ENCODE data around the gene UTP3. TPM values are rescaled to one million over a fixed set of nuclear protein-coding genes. Genes with fewer than 3 reads are reported as not detected.
"Not testable (repeated sequence)": the region's sequence is repeated elsewhere in the genome, so short reads cannot be mapped to it uniquely, and the experiment has no call there.

UTP3 gene
- polyA plus RNA-seq, 4 donors: 27.9 to 48.7 (median 44.3) TPM

GRCh38 chr4:70714079-70714887 is 26.0 kb downstream of the UTP3 start:
- DNase-seq (ENCODE audit: low read depth in 4 of 4, low spot score in 3 of 4): no peak

DNA sequence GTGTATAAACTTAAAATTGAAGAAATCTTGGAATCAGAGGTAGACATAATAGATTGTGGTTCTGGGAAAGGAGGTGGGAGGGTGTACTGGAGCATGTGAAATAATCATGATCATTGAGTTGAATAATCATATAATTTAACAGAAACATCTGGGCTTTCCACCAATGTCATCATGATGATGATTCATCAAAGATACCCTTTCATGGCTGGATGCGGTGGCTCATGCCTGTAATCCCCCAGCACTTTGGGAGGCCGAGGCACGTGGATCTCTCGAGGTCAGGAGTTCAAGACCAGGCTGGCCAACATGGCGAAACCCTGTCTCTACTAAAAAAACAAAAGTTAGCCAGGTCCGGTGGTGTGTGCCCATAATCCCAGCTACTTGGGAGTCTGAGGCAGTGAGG is 26.8 kb downstream of the UTP3 start:
- no peak for DNase-seq (ENCODE audit: low read depth in 4 of 4, low spot score in 3 of 4)

DNA sequence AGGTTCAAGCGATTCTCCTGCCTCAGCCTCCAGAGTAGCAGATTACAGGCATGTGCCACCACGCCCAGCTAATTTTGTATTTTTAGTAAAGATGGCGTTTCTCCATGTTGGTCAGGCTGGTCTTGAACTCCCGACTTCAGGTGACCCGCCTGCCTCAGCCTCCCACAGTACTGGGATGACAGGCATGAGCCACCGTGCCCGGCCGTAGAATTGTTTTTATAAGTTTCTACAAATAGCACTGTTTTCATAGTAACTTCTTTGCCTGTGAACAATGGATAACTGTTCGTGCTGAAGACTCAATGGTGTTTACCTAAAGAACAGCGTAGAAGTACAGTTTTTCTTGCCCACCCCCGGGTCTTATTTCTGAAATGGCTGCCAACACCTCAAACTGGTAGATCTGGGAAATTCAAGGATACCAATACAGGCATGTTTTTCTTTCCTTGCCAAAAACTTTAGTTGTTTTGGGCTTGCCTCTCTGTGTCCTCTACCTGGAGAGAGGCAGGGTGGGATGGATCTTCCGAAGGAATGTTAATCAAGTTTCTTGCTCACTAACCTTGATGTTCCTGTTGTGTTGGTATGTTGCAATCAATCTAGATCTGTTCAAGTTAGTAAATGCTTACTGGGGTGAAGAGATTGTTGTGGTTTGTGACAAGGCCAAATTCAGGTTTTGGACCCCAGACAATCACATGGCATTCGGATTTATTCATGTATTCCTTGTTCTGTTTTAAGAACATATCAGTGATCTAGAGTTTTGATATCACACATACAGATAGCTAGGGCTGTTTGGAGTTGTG is 30.7 kb downstream of the UTP3 start:
- no peak for DNase-seq (ENCODE audit: low read depth in 4 of 4, low spot score in 3 of 4)

DNA sequence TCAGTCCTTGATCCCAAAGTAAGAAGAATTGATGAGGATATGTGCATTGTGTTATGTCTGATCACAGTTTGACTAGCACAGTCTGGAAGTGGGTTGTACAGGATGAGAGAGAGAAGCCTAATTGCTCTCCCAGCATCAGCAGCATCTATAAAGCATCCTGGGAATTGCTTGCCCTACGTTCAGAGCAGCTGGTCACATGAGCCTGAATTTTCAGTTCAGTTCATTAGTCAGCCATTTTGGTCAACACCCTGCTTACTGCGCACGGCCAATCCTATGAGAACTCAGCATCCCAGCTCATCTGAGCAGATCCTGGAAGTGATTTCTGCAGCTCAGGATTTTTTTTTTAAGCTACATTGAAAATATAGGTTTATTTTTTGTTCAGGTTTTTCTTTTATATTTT is 33.4 kb downstream of the UTP3 start, which contains the start of gene RUFY3:
RUFY3 (plus strand) TSS at position 218 of the 400 bp plus-strand sequence. CDS start 610 bp downstream, outside the sequence.
- no peak for DNase-seq (ENCODE audit: low read depth in 4 of 4, low spot score in 3 of 4)

DNA sequence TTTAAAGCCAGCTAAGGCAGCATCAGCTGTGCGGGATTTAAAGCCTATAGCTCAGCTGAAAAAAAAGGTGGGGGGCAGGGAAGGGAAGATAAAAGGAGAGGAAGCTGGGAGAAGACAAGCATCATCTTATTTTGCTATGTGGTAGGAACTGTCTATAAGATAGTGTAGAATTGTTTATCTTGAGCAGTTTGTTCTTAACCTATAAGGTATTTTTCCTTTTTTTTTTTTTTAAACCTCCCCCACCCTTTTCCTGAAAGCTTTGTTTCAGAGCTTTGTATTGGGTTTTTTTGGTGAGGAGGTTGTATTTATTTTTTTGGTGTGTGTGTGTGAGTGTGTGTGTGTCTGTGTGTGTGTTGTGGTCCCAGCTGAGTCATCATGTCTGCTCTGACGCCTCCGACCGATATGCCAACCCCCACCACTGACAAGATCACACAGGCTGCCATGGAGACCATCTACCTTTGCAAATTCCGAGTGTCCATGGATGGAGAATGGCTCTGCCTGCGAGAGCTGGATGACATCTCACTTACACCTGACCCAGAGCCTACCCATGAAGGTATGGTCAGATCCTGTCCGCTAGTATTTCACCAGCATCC is 34.0 kb downstream of the UTP3 start:
- DNase-seq (ENCODE audit: low read depth in 4 of 4, low spot score in 3 of 4): no peak

DNA sequence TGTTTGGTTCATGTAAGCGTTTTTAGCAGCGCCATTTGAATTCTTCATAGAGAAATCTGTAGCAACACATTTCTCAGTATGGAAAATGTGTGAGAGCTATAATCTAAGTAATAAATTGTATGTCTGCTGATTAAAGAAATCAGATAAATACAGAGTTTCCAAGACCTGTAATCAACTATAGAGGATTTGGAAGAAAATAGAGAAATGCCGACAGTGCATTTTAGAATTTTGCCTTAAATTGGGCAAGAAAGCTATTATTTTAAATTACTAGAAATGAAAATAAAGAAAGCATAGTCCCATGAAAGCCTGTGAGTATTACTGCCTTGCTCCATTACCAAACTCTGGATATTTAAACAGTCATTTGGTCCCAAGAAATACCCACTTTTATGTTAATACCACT is 36.1 kb downstream of the UTP3 start:
- no peak for DNase-seq (ENCODE audit: low read depth in 4 of 4, low spot score in 3 of 4)

- no peak for DNase-seq (ENCODE audit: low read depth in 4 of 4, low spot score in 3 of 4)
Observed at GRCh38 chr4:70725633-70726032, 37.3 kb downstream of the UTP3 start.

DNA sequence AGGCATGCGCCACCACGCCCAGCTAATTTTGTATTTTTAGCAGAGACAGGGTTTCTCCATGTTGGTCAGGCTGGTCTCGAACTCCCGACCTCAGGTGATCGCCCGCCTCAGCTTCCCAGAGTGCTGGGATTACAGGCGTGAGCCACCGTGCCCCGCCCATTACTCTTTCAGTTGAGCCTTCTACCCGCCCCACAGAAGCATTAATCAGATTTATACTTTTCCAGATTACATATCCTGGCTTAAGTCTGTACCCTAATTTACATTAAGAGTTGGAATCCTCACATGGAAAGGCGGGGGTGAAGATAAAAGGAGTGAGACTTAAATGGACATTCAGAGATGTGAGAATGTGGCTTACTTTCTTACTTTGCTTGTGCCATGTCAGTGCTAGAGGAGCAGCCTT is 38.2 kb downstream of the UTP3 start:
- not testable (repeated sequence) for DNase-seq (ENCODE audit: low read depth in 4 of 4, low spot score in 3 of 4)

- no peak for DNase-seq (ENCODE audit: low read depth in 4 of 4, low spot score in 3 of 4)
Observed at GRCh38 chr4:70728091-70728490, 39.8 kb downstream of the UTP3 start.

- DNase-seq (ENCODE audit: low read depth in 4 of 4, low spot score in 3 of 4): not testable (repeated sequence)
Observed at GRCh38 chr4:70732878-70733277, 44.5 kb downstream of the UTP3 start.

DNA sequence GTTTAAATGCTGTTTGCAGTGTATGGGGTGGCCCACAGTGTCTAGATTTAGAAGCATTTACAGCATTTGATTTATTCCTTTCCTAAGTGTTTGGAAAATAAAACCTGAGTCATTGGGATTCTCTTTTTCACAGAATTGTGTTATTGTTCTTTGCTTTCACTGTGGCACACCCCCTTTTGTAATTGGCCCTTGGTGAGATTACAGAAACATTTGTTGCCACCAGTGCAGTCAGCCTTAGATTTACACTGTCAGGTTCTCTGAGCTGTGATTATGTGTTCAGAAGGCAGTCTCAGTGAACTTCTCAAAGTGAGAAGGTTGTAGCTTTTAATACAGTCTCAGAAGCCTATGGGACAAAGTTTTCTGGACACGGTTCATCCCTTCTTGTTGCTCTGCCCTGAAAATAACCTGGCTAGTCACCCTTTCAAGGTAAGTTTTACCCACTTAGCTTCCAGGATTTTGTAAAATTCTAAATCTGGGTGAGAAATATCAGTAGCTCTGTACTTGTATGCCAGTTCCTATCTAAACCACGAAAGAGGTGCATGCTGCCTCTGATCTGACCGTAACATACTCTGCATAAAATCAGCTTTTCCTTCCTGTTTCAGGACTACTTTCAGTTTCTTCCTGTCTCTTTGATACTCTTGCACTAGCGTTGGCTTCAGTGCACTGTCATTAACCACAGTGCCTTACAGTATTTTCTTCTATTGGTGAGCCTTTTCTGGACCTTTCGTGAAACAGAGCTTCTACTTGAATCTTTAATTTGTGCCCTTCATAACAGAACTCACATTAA is 46.0 kb downstream of the UTP3 start:
- DNase-seq (ENCODE audit: low read depth in 4 of 4, low spot score in 3 of 4): no peak

GRCh38 chr4:70734971-70735370 is 46.6 kb downstream of the UTP3 start:
- no peak for DNase-seq (ENCODE audit: low read depth in 4 of 4, low spot score in 3 of 4)

DNA sequence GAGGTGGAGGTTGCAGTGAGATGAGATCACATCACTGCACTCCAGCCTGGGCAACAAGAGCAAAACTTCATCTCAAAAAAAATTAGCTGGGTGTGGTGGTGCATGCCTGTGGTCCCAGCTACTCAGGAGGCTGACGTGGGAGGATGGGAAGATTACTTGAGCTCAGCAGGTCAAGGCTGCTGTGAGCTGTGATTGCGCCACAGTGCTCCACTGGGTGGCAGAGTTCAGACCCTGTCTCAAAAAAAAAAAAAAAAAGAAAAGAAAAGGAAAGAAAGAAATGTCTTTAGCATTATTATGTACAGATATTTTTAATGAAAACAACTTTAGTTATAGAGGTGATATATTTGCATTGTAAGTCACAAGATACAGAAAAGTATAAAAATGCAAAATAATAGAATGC is 47.6 kb downstream of the UTP3 start:
- not testable (repeated sequence) for DNase-seq (ENCODE audit: low read depth in 4 of 4, low spot score in 3 of 4)

DNA sequence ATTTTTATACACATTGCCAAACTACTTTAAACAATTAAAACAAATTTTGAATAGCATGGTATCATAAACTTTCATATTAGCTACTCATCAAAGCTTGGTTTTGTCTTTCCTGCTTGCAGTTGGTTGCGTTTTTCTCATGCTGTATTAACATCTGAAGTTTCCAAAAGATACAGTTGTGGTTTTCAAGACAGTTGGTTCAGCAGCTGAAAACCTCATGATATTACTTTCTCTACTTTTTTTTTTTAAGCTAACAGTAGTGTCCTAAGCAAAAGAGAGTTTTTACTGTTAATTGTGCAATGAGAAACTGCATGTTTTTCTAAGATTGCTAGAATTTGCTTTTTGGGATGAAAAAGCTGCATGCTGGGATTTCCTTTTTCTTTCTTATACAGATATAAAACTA is 48.7 kb downstream of the UTP3 start:
- no peak for DNase-seq (ENCODE audit: low read depth in 4 of 4, low spot score in 3 of 4)

DNA sequence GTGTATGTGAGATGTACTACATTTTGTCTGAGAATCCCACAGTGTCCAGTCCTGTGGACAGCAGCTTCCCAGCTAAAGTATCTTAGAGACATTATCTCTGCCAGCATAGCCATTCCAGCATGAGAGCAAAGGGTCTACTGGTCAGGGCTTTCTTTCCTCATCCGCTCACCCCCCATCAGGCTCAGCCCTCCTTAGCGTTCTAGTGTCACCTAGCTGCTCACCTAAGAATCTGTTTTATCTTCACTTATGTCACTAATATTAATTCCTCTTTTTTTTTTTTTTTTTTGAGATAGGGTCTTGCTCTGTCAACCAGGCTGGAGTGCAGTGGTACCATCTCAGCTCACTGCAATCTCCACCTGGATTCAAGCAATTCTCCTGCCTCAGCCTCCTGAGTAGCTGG is 49.1 kb downstream of the UTP3 start:
- no peak for DNase-seq (ENCODE audit: low read depth in 4 of 4, low spot score in 3 of 4)

DNA sequence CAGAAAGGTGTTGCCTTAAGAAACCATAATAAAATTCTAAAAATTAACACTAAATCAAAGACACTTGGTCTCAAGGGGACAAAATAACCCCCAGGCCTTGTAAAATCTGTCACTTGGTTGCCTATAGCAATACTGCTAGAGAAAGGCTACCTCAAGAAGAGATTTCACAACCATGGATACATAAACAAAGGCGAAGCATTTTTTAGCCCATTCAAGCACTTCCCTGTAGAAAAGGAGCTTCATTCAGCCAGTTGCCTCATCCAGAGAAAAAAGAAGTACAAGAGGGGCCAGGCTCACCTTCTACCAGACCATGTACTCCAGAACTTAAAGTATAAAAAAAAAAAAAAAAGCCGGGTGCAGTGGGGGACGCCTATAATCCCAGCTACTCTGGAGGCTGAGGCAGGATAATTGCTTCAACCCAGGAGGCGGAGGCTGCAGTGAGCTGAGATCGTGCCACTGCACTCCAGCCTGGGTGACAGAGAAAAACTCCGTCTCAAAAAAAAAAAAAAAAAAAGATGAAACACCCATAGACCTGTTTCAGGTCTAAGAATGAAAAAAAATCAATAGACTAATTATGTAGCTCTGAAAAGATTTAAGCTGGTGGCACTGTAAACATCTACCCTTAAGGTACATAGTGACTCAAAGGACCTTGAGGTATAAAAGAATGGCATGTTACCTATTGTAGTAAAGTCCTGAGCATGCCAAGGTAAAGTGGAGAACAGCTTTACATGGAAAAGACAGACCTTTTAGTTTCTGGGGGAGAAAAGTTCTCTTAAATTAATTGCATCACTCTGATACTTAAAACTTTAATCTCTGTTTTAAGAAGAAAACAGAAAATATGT is 51.4 kb downstream of the UTP3 start:
- DNase-seq (ENCODE audit: low read depth in 4 of 4, low spot score in 3 of 4): no peak

Data from left renal pelvis (tissue), 4 donors.